Mucosa of stomach (tissue), 1 donor: ENCODE results near the gene HCK.
A peak's percentile ranks its signal among the peaks of the same experiment; 100 is the strongest.

Experiments
- H3K27me3 ChIP-seq: one replicate; pipeline ENCODE4 v1.7.0; 2013; ENCODE audit warnings: mild to moderate bottlenecking, low read length; ENCODE audit not compliant: control insufficient read depth, insufficient read depth
- H3K36me3 ChIP-seq: one replicate; pipeline ENCODE4 v1.7.0; 2013; ENCODE audit warnings: low read length; ENCODE audit not compliant: control insufficient read depth, insufficient read depth
- H3K4me1 ChIP-seq: one replicate; pipeline ENCODE4 v1.7.0; 2013; ENCODE audit warnings: mild to moderate bottlenecking, low read length; ENCODE audit not compliant: control insufficient read depth, insufficient read depth
- H3K4me3 ChIP-seq: one replicate; pipeline ENCODE4 v1.7.0; 2013; ENCODE audit warnings: low read length
- H3K9ac ChIP-seq: one replicate; pipeline ENCODE4 v1.7.0; 2013; ENCODE audit warnings: mild to moderate bottlenecking, low read length, moderate library complexity
- H3K9me3 ChIP-seq: one replicate; pipeline ENCODE4 v1.7.0; 2013; ENCODE audit warnings: mild to moderate bottlenecking, low read length, moderate library complexity; ENCODE audit not compliant: control insufficient read depth
- donor health status: Pancreatic carcinoma.

Gene HCK

GRCh38 chr20:32051720-32052089 is 337 bp upstream of the HCK start:
- no peaks in the 10 kb centered on the region for H3K36me3 ChIP-seq
- peaks cover 36% of the 10 kb centered on the region for H3K27me3 ChIP-seq
- H3K4me1 ChIP-seq, result peaks cover 6% of the 10 kb centered on the region
- no peak overlapping the region for H3K9ac ChIP-seq
- no peaks in the 10 kb centered on the region for H3K9me3 ChIP-seq
- H3K4me3 ChIP-seq, result no peak overlapping the region

DNA sequence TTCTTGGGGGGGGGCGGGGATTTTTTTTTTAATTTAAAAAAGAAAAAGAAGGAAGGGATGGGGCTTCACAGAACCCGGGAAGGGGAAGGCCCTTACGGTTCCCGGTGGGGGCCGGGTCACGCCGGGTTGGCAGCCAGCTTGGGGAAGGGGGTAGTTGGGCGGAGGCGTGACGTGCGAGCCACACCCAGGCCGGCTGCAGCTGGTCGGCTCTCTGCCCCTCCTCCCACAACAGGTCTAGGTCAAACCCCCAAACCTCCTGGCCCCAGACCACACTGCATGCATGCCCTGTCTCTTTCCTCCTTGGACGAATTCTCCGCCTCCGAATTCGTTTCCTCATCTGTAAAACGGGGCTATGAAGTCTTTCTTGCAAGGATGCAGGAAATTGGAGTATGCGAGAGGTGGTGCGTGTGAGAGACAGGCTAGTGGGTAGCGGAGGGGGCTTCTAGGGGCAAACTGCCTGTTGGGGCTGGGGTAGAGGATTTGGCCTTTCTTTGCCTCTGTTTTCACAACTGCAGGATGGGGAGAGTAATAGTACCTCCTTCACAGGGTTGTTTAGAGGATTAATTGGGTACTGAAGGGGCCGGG is 828 bp downstream of the HCK start:
- Histone ChIP-seq H3K27me3 (peaks cover 36% of the 10 kb centered on the region), H3K4me3 (no peak overlapping the region), H3K4me1 (peaks cover 6% of the 10 kb centered on the region), H3K9ac (peak overlapping the region; percentile 39), H3K9me3 (no peaks in the 10 kb centered on the region), H3K36me3 (no peaks in the 10 kb centered on the region)

- H3K36me3 ChIP-seq, result no peaks in the 10 kb centered on the region
- H3K27me3 ChIP-seq, result peaks cover 37% of the 10 kb centered on the region
Measured at GRCh38 chr20:32053648-32054047, 1.6 kb downstream of the HCK start.

DNA sequence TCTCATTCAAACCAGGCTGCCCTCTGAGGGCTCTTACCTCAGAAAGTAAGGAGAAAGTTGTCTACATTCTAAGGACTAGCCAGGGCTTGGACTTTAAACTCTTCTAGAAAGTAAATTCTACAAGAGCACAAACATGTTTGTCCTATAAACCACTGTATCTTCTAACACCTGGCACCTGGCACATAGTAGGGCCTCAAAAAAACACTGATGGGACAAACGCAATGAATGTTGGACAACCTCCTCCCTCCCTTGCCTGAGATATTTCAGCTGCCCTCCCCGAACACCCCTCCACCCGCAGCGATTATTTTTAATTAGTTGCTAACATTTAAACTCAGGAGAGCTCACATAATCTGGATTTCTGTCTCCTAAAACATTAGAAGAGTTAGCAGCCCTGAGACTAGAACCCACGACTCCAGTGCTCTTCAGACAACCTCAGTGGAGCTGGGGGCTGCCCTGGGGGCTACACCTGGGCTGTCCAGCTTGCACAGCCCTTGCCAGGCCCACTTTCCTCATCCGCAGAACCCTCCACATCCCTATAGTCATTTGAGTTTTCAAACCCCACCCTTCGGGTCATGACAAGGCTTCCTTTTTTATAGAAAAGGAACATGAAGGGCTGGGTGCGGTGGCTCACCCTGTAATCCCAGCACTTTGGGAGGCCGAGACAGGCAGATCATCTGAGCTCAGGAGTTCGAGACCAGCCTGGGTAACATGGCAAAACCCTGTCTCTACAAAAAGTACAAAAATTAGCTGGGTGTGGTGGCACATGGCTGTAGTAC is 4.9 kb downstream of the HCK start:
- H3K4me1 ChIP-seq, result peaks cover 6% of the 10 kb centered on the region
- no peak overlapping the region for H3K4me3 ChIP-seq
- no peaks in the 10 kb centered on the region for H3K36me3 ChIP-seq
- no peaks in the 10 kb centered on the region for H3K9me3 ChIP-seq
- H3K27me3 ChIP-seq, result peaks cover 25% of the 10 kb centered on the region
- H3K9ac ChIP-seq, result no peak overlapping the region

More at GRCh38 chr20:32053648-32054047, 1.6 kb downstream of the HCK start:
- no peak overlapping the region for H3K4me3 ChIP-seq
- peaks cover 6% of the 10 kb centered on the region for H3K4me1 ChIP-seq
- no peaks in the 10 kb centered on the region for H3K9me3 ChIP-seq
- no peak overlapping the region for H3K9ac ChIP-seq

DNA sequence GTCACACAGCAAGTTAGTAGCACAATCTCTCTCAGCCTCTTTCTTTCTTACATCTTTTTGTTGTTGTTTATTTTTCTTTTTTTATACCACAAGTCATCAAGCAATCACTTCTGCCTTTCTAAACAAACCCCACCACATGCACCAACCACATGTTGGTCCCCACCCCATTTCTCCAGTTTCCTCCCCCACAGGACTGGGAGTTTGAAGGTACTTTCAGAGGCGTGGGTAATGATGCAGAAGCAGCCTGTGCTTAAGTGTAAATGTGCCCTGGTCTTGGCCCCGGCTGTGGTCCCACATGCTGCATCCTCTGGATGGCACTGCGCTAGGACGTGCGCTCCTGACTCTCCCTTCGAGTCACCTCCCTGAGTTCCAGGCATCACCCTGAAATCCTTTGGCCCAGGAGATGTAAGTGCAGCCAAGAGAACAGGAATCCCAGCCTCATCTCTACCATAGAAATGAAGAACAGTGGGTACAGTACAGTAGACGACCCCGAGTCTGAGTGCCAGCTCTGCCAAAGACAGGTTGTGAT is 5.7 kb downstream of the HCK start:
- H3K36me3 ChIP-seq, result no peaks in the 10 kb centered on the region
- peaks cover 17% of the 10 kb centered on the region for H3K27me3 ChIP-seq
- H3K9me3 ChIP-seq, result no peaks in the 10 kb centered on the region
- no peak overlapping the region for H3K9ac ChIP-seq
- H3K4me3 ChIP-seq, result no peak overlapping the region
- peaks cover 3% of the 10 kb centered on the region for H3K4me1 ChIP-seq

DNA sequence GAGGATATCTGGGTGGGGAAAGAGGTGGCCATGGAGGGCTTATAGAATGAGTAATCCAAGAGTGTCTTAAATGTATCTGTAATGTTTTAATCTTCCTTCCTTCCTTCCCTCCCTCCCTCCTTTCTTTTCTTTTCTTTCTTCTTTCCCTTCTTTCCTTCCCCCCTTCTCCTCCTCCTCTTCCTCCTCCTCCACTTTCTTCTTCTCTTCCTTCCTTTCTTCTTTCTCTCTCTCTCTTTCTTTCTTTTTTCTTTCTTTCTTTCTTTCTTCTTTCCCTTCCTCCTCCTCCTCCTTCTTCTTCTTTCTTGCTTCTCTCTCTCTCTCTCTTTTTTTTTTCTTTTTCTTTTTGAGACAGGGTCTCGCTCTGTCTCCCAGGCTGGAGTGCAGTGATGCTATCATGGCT is 7.1 kb downstream of the HCK start:
- H3K27me3 ChIP-seq, result peaks cover 6% of the 10 kb centered on the region
- no peaks in the 10 kb centered on the region for H3K4me1 ChIP-seq
- H3K9me3 ChIP-seq, result no peaks in the 10 kb centered on the region
- no peak overlapping the region for H3K9ac ChIP-seq
- no peak overlapping the region for H3K4me3 ChIP-seq
- H3K36me3 ChIP-seq, result no peaks in the 10 kb centered on the region

- Histone ChIP-seq H3K27me3 (peaks cover 6% of the 10 kb centered on the region), H3K36me3 (no peaks in the 10 kb centered on the region), H3K4me3 (no peak overlapping the region), H3K9ac (no peak overlapping the region), H3K9me3 (no peaks in the 10 kb centered on the region), H3K4me1 (no peaks in the 10 kb centered on the region)
Measured at GRCh38 chr20:32062776-32063170, 10.7 kb downstream of the HCK start.

DNA sequence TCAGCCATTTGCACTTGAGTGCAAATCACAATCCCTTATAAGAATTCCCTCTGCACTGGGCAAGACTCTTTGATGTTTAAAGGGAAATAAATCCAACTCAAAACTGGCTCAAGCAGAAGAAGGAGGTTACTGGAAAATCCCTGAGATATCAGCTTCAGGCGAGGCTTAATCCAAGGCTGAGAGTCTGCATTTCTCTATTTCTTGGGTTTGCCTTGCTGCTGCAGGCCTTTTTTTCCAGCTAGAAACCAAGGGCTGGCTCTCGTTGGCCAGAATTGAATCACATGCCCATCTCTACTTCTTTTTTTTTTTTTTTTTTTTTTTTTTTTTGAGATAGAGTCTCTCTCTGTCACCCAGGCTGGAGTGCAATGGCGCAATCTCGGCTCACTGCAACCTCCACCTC is 11.7 kb downstream of the HCK start:
- Histone ChIP-seq H3K9ac (no peak overlapping the region), H3K36me3 (no peaks in the 10 kb centered on the region), H3K4me1 (no peaks in the 10 kb centered on the region), H3K9me3 (no peaks in the 10 kb centered on the region), H3K27me3 (peaks cover 4% of the 10 kb centered on the region), H3K4me3 (no peak overlapping the region)

DNA sequence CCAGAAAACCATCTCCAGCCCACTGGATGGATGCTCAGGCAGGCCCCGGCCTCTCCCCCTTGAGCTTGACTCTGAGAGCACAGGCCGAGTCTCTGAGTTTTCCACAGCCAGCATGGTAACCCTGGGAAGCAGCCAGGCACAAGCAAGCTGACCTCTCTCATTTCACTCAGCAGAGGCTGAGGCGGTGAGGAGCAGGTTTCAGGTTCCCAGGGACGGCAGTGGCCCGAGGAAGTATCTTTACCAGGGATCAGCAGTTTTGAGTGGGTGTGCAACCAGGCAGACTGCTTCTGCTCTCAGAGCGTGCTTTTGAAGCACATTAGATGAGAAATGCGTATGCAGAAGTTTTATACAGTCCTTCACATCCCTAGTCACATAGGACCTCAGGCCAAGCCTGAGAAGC is 12.6 kb downstream of the HCK start:
- H3K4me3 ChIP-seq, result no peak overlapping the region
- H3K27me3 ChIP-seq, result no peaks in the 10 kb centered on the region
- H3K9me3 ChIP-seq, result no peaks in the 10 kb centered on the region
- no peaks in the 10 kb centered on the region for H3K4me1 ChIP-seq
- H3K9ac ChIP-seq, result no peak overlapping the region
- no peaks in the 10 kb centered on the region for H3K36me3 ChIP-seq

- Histone ChIP-seq H3K4me1 (no peaks in the 10 kb centered on the region), H3K9me3 (no peaks in the 10 kb centered on the region), H3K9ac (no peak overlapping the region), H3K36me3 (no peaks in the 10 kb centered on the region), H3K27me3 (no peaks in the 10 kb centered on the region), H3K4me3 (no peak overlapping the region)
Measured at GRCh38 chr20:32067234-32067821, 15.3 kb downstream of the HCK start.

- H3K4me3 ChIP-seq, result no peak overlapping the region
- H3K36me3 ChIP-seq, result no peaks in the 10 kb centered on the region
- H3K9me3 ChIP-seq, result no peaks in the 10 kb centered on the region
- H3K27me3 ChIP-seq, result no peaks in the 10 kb centered on the region
- H3K9ac ChIP-seq, result no peak overlapping the region
- H3K4me1 ChIP-seq, result no peaks in the 10 kb centered on the region
Measured at GRCh38 chr20:32068174-32068573, 16.1 kb downstream of the HCK start.

- H3K9me3 ChIP-seq, result no peaks in the 10 kb centered on the region
- no peak overlapping the region for H3K9ac ChIP-seq
- no peaks in the 10 kb centered on the region for H3K27me3 ChIP-seq
- H3K4me3 ChIP-seq, result no peak overlapping the region
- H3K4me1 ChIP-seq, result no peaks in the 10 kb centered on the region
- H3K36me3 ChIP-seq, result no peaks in the 10 kb centered on the region
Measured at GRCh38 chr20:32069711-32070110, 17.7 kb downstream of the HCK start.
